H9 (cell line): ENCODE measurements around the gene CAPN2. TPM values are rescaled to one million over a fixed set of nuclear protein-coding genes. Genes with fewer than 3 reads are reported as not detected.

ENCODE experiments used
- DNase-seq: peaks from one replicate; pipeline ENCODE4 v3.0.0-alpha.2; 2017
- H2AFZ ChIP-seq: one replicate; pipeline ENCODE4 v1.6.1; 2013; ENCODE audit warnings: mild to moderate bottlenecking, low read length, control low read depth, moderate library complexity
- H2AK5ac ChIP-seq: 2 replicates; pipeline ENCODE4 v1.6.1; 2013; ENCODE audit warnings: low read length, control low read depth, mixed read lengths; ENCODE audit not compliant: insufficient read length
- H2BK120ac ChIP-seq: one replicate; pipeline ENCODE4 v1.6.1; 2013; ENCODE audit warnings: low read depth, mild to moderate bottlenecking, low read length, control low read depth, inconsistent platforms; ENCODE audit not compliant: poor library complexity, severe bottlenecking
- H2BK12ac ChIP-seq: 2 replicates; pipeline ENCODE4 v1.6.1; 2013; ENCODE audit warnings: low read length, control low read depth, mixed read lengths, low read depth; ENCODE audit not compliant: insufficient read length
- H2BK15ac ChIP-seq: 2 replicates; pipeline ENCODE4 v1.6.1; 2013; ENCODE audit warnings: low read depth, low read length, control low read depth
- H2BK20ac ChIP-seq: one replicate; pipeline ENCODE4 v1.6.1; 2013; ENCODE audit warnings: low read depth, mild to moderate bottlenecking, low read length, control low read depth, inconsistent platforms; ENCODE audit not compliant: poor library complexity, severe bottlenecking
- H2BK5ac ChIP-seq: 2 replicates; pipeline ENCODE4 v1.6.1; 2013; ENCODE audit warnings: low read length, control low read depth, mixed read lengths; ENCODE audit not compliant: insufficient read length
- H3K14ac ChIP-seq: 2 replicates; pipeline ENCODE4 v1.6.1; 2013; ENCODE audit warnings: low read length, control low read depth; ENCODE audit not compliant: insufficient read depth
- H3K18ac ChIP-seq: 2 replicates; pipeline ENCODE4 v1.6.1; 2013; ENCODE audit warnings: low read depth, mild to moderate bottlenecking, mixed read lengths, low read length, control low read depth; ENCODE audit not compliant: insufficient read length
- H3K23ac ChIP-seq: 2 replicates; pipeline ENCODE4 v1.6.1; 2013; ENCODE audit warnings: low read length, control low read depth, mixed read lengths, low read depth; ENCODE audit not compliant: insufficient read length
- H3K23me2 ChIP-seq: 2 replicates; pipeline ENCODE4 v1.6.1; 2013; ENCODE audit warnings: low read depth, mild to moderate bottlenecking, mixed read lengths, low read length, control low read depth; ENCODE audit not compliant: insufficient read length, poor library complexity, severe bottlenecking
- H3K27ac ChIP-seq: 2 replicates; pipeline ENCODE4 v1.5.1; 2013; ENCODE audit warnings: low read length, control low read depth, mixed read lengths, low read depth; ENCODE audit not compliant: insufficient read length
- H3K27me3 ChIP-seq: 2 replicates; pipeline ENCODE4 v1.6.1; 2013; ENCODE audit warnings: low read length, control low read depth, inconsistent platforms; ENCODE audit not compliant: insufficient read depth
- H3K4ac ChIP-seq: 2 replicates; pipeline ENCODE4 v1.6.1; 2013; ENCODE audit warnings: low read depth, mild to moderate bottlenecking, control low read depth, inconsistent platforms, low read length, moderate library complexity
- H3K4me1 ChIP-seq: 2 replicates; pipeline ENCODE4 v1.6.1; 2013; ENCODE audit warnings: low read length, control low read depth, inconsistent platforms; ENCODE audit not compliant: insufficient read depth
- H3K4me2 ChIP-seq: 2 replicates; pipeline ENCODE4 v1.6.1; 2013; ENCODE audit warnings: low read length, control low read depth, mixed read lengths; ENCODE audit not compliant: insufficient read length, insufficient read depth
- H3K56ac ChIP-seq: 2 replicates; pipeline ENCODE4 v1.6.1; 2013; ENCODE audit warnings: low read depth, mild to moderate bottlenecking, mixed read lengths, low read length, control low read depth; ENCODE audit not compliant: insufficient read length
- H3K79me1 ChIP-seq: 2 replicates; pipeline ENCODE4 v1.6.1; 2013; ENCODE audit warnings: low read depth, mild to moderate bottlenecking, moderate library complexity, low read length, control low read depth, inconsistent platforms; ENCODE audit not compliant: insufficient read depth, poor library complexity, severe bottlenecking
- H3K79me2 ChIP-seq: 2 replicates; pipeline ENCODE4 v1.6.1; 2013; ENCODE audit warnings: low read length, control low read depth, inconsistent platforms; ENCODE audit not compliant: insufficient read depth
- H3K9ac ChIP-seq: 2 replicates; pipeline ENCODE4 v1.6.1; 2013; ENCODE audit warnings: low read length, control low read depth, mixed read lengths; ENCODE audit not compliant: insufficient read length; ENCODE audit errors: extremely low read depth
- H3K9me3 ChIP-seq: one replicate; pipeline ENCODE4 v1.6.1; 2013; ENCODE audit warnings: low read depth, low read length, inconsistent platforms; ENCODE audit not compliant: control insufficient read depth
- H3T11ph ChIP-seq: one replicate; pipeline ENCODE4 v1.6.1; 2013; ENCODE audit warnings: mild to moderate bottlenecking, low read length, control low read depth, inconsistent platforms
- H4K20me1 ChIP-seq: one replicate; pipeline ENCODE4 v1.6.1; 2013; ENCODE audit not compliant: control insufficient read depth, insufficient read length, insufficient read depth
- H4K5ac ChIP-seq: 2 replicates; pipeline ENCODE4 v1.6.1; 2013; ENCODE audit warnings: low read depth, mild to moderate bottlenecking, mixed read lengths, low read length, control low read depth; ENCODE audit not compliant: insufficient read length
- H4K8ac ChIP-seq: replicated peaks from 2 replicates; pipeline ENCODE4 v1.6.1; 2013; ENCODE audit warnings: low read length, control low read depth, mixed read lengths, low read depth; ENCODE audit not compliant: insufficient read length
- H4K91ac ChIP-seq: 2 replicates; pipeline ENCODE4 v1.6.1; 2013; ENCODE audit warnings: low read depth, mild to moderate bottlenecking, moderate library complexity, mixed read lengths, low read length, control low read depth; ENCODE audit not compliant: insufficient read length
- H3K27ac Mint-ChIP-seq, 3 experiments: 2 replicates in 2 of 3; 3 replicates in 1 of 3; pipeline ENCODE4 v1.8.0; 2020 to 2021; ENCODE audit warnings: mixed read lengths in 3 of 3, mild to moderate bottlenecking in 1 of 3, moderate library complexity in 1 of 3
- H3K27me3 Mint-ChIP-seq: 2 replicates; pipeline ENCODE4 v1.8.0; 2021; ENCODE audit warnings: low read depth, mild to moderate bottlenecking, moderate library complexity, mixed read lengths
- H3K36me3 Mint-ChIP-seq, 3 experiments: 2 replicates in 2 of 3; 3 replicates in 1 of 3; pipeline ENCODE4 v1.8.0; 2020 to 2021; ENCODE audit warnings: low read depth in 3 of 3, mixed read lengths in 3 of 3; ENCODE audit not compliant: insufficient read depth in 1 of 3
- H3K4me1 Mint-ChIP-seq, 2 experiments: 2 replicates each; pipeline ENCODE4 v1.8.0; 2020; ENCODE audit warnings: mixed read lengths in 2 of 2
- H3K4me3 Mint-ChIP-seq, 2 experiments: 2 replicates in 1 of 2; 3 replicates in 1 of 2; pipeline ENCODE4 v1.8.0; 2020 to 2021; ENCODE audit warnings: mild to moderate bottlenecking in 2 of 2, mixed read lengths in 2 of 2, moderate library complexity in 1 of 2
- H3K9me3 Mint-ChIP-seq, 2 experiments: 2 replicates in 1 of 2; 3 replicates in 1 of 2; pipeline ENCODE4 v1.8.0; 2020; ENCODE audit warnings: mild to moderate bottlenecking in 2 of 2, mixed read lengths in 2 of 2, moderate library complexity in 1 of 2
- CTCF ChIP-seq: fragments of 200-600 bp; sonication (generic); conservative IDR thresholded peaks from 3 replicates; pipeline ENCODE4 v1.8.0; 2021; ENCODE audit warnings: antibody characterized with exemption, mild to moderate bottlenecking
- WGBS: extraction: QIAGEN DNeasy Blood & Tissue Kit; methylation state at CpG from one replicate; pipeline ENCODE4 v1.1.7; 2013; ENCODE audit warnings: missing lambda C conversion rate, low lambda C conversion rate, mixed read lengths; ENCODE audit not compliant: insufficient read length; ENCODE audit errors: extremely low coverage; 5-methylcytosine and 5-hydroxymethylcytosine counted together
- total RNA-seq: library from RNA; stranded (reverse); gene quantifications from 2 replicates; pipeline ENCODE4 v1.2.1, GENCODE V29; 2021

The CAPN2 gene
- total RNA-seq, 1 experiment from 2014 or later = 32.2 TPM

GRCh38 chr1:223682502-223682901 is 29.8 kb upstream of the CAPN2 start:
- Histone ChIP-seq H3K27ac (no peak overlapping the region), H3K23me2 (no peaks in the 10 kb centered on the region), H4K5ac (no peak overlapping the region), H3K27me3 (no peaks in the 10 kb centered on the region), H3K9me3 (no peaks in the 10 kb centered on the region), H3K9ac (no peak overlapping the region), H4K91ac (no peak overlapping the region), H3K79me1 (no peaks in the 10 kb centered on the region), H3K56ac (no peak overlapping the region), H2BK5ac (no peak overlapping the region), H2AFZ (no peak overlapping the region), H3T11ph (no peak overlapping the region), H2AK5ac (no peak overlapping the region), H3K4ac (no peak overlapping the region), H2BK15ac (no peak overlapping the region), H3K23ac (no peak overlapping the region), H2BK120ac (no peak overlapping the region), H3K79me2 (no peaks in the 10 kb centered on the region), H4K20me1 (no peaks in the 10 kb centered on the region), H4K8ac (no peak overlapping the region), H2BK20ac (no peak overlapping the region), H3K18ac (no peak overlapping the region), H3K4me2 (no peak overlapping the region), H3K4me1 (no peaks in the 10 kb centered on the region), H3K14ac (no peak overlapping the region), H2BK12ac (no peak overlapping the region)
- Mint-ChIP-seq H3K4me1 (peaks cover 0 to 2% of the 10 kb centered on the region in 2 experiments; a peak in 1 of 4 replicates), H3K36me3 (no peaks in the 10 kb centered on the region), H3K27ac (no peak overlapping the region), H3K9me3 (no peaks in the 10 kb centered on the region), H3K27me3 (peaks cover 12% of the 10 kb centered on the region), H3K4me3 (no peak overlapping the region)
- TF ChIP-seq CTCF = no peak
- DNase-seq = no peak
- no CpG with 5 or more reads among the region's 3 CpGs for WGBS
